OCI-LY3 (cell line): ENCODE measurements around the gene CCNT2.
"Not testable (repeated sequence)": the region's sequence is repeated elsewhere in the genome, so short reads cannot be mapped to it uniquely, and the experiment has no call there.

Experiments
- EZH2phosphoT487 ChIP-seq: fragments of 200-600 bp; shearing (Covaris generic); IDR thresholded peaks from 2 replicates; pipeline ENCODE4 v1.6.1; 2018; ENCODE audit warnings: antibody characterized with exemption, mixed run types, low read depth
- TF ChIP-seq, protein P1 (sequence below): fragments of 200-600, 300-600 bp; sonication (generic); IDR thresholded peaks from 2 replicates; pipeline ENCODE4 v1.5.1; 2014; ENCODE audit warnings: antibody characterized with exemption, low read length, low read depth

DNA sequence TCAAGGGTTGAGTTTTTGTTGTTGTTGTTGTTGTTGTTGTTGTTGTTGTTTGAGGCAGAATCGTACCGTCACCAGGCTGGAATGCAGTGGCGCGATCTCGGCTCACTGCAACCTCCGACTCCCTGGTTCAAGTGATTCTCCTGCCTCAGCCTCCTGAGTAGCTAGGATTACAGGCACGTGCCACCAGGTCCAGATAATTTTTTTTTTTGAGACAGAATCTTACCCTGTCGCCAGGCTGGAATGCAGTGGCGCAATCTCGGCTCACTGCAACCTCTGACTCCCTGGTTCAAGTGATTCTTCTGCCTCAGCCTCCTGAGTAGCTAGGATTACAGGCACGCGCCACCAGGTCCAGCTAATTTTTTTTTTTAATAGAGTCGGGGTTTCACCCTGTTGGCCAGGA is 14.9 kb upstream of the CCNT2 start:
- TF ChIP-seq, protein P1, sequence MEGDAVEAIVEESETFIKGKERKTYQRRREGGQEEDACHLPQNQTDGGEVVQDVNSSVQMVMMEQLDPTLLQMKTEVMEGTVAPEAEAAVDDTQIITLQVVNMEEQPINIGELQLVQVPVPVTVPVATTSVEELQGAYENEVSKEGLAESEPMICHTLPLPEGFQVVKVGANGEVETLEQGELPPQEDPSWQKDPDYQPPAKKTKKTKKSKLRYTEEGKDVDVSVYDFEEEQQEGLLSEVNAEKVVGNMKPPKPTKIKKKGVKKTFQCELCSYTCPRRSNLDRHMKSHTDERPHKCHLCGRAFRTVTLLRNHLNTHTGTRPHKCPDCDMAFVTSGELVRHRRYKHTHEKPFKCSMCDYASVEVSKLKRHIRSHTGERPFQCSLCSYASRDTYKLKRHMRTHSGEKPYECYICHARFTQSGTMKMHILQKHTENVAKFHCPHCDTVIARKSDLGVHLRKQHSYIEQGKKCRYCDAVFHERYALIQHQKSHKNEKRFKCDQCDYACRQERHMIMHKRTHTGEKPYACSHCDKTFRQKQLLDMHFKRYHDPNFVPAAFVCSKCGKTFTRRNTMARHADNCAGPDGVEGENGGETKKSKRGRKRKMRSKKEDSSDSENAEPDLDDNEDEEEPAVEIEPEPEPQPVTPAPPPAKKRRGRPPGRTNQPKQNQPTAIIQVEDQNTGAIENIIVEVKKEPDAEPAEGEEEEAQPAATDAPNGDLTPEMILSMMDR: not testable (repeated sequence)
- TF ChIP-seq EZH2phosphoT487: not testable (repeated sequence)
